DMS79 (cell line): ENCODE results near the gene ASH1L.
"Not testable (repeated sequence)": the region's sequence is repeated elsewhere in the genome, so short reads cannot be mapped to it uniquely, and the experiment has no call there.

Source experiments
- DNase-seq: peaks from one replicate; lab custom pipeline; 2025; lab: John Stamatoyannopoulos, UW

The ASH1L gene

DNA sequence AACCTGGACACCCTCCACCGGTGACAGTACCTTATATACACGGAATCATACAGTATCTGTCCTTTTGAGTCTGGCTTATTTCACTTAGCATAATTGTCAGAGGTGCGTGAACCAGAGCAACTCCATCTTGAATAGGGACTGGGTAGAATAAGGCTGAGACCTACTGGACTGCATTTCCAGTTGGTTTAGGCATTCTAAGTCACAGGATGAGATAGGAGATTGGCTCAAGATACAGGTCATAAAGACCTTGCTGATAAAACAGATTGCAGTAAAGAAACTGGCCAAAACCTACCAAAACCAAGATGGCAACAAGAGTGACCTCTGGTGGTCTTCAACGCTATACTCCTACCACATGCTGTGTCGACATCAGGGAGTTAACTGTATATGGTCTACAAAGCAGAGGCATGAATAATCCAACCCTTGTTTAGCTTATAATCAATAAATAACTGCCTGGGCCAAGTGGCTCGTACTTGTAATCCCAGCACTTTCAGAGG, 255.3 kb downstream of the ASH1L start:
- no peak for DNase-seq

DNA sequence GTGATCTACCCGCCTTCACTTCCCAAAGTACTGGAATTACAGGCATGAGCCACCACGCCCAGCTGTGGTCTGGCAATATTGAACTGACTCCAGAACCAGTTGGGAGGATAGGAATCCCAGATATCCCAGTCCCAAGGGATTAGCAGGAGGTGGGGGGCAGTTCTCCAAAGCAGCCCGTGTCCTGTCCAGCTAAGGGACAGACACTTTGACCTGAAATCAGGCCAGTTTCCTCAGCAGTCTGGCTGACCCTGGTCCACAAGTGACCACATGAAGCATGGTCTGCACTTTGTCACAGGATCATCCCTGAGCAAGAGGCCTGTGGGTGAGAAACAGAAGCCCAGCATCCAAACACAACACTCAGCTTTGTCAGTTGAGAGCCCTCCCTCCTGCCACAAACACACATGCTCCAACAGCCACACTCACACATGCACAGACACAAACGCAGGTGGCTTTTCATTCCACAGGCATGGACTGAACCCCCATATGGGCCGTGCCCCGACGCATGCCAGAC, 256.7 kb downstream of the ASH1L start:
- no peak for DNase-seq

DNA sequence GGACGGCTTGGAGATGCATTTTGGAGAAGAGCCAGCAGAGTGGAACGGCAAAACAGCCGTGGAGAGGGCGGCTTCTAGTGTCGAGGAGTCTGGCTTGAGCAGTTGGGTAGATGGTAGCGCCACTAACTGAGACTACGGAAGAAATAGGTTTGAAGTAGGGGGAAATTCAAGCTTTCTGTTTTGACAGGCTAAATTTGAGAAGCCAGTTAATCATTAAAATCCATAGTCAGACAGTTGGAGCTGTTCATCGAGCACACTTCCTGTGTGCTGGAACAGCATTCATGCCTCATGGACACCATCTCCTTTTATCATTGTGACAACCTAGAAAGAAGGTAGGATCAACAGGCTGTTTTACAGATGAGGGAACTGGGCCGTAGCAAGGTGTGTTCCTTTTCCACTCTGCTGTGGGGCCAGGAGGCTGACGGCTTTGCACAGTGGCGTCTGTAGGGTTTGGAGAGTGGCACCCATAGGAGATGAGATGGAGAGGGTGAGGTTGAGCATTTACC, 258.0 kb downstream of the ASH1L start:
- DNase-seq, result no peak

DNA sequence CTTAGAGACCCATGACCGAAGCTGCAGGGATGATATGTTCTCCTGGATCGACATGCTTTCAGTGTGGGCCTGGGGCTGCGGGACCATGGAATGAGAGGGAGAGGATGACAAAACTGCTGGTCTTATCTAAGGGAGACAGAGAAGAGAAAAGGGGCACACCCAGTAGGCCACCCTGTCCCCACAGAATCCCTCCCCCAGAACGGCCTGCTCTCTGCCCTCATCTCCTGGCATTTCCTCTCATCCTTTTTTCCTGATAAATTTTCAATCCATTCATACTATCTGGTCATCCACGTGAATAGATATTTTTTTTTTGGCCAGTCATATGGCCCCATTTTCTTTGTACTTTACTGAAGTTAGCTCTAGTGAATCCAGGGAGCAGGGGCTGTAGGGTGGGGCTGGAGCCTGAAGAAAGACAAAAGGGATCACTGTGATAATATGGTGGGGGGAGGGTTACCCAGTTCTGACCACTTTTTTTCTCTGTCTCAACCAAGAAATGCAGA, 261.2 kb downstream of the ASH1L start, which contains the start of gene PKLR:
Gene PKLR (minus strand): TSS at position 97 of the 500 bp plus-strand sequence. CDS start 43 bp downstream, at position 54.
- no peak for DNase-seq

DNA sequence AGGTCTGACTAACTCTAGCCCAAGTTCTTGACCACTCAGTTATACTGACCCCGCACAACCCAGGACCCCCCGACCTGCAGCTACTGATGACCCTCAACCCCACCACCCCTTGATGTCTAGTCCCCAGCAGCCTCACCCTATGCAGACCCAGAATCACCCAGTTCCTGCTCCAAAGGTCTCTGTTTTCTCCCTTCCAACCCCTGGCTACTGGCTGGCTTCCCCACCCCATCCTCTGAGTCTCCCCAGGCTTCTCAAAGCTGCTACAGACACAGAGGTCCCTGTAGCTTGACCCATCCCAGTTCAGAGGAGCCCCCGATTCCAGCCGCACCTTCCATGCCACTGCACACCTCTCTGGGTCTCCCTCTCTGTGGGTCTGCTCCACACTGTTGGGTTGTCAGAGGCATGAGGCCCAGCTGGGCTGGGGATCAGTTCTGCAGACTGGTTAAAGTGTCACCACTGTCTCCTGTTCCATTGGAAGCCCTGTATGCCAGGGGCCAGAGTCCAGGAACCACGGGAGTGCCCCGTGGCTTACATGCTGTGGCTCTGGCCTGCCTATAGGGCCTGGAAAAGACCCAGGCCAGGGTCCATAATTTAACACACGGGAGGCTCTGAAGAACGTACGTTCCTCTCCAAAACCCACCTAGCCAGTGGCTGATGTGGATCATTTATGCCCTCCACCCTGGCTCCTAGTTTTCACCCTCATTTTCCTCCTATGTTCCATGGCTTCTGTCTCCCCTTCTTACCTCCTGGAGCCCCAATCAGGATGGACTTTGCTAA, 261.9 kb downstream of the ASH1L start:
- DNase-seq, result no peak

DNA sequence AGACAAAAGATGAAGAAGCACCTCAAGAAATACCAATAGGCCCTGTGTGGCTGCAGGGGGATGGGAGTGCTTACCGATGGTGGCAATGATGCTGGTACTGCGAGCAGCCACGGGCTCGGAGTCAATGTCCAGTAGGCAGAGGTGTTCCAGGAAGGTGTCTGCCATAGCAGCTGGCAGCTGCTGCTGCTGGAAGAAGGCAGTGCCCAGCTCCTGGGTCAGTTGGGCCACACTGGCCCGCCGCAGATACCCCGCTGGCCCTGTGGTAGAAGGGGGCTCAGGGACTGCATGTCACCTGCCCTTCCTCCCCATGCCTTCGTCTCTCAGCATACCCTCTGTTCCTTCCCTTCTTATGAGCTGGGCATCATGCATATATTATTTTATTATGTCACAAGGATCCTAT, 262.6 kb downstream of the ASH1L start:
- DNase-seq, result no peak

DNA sequence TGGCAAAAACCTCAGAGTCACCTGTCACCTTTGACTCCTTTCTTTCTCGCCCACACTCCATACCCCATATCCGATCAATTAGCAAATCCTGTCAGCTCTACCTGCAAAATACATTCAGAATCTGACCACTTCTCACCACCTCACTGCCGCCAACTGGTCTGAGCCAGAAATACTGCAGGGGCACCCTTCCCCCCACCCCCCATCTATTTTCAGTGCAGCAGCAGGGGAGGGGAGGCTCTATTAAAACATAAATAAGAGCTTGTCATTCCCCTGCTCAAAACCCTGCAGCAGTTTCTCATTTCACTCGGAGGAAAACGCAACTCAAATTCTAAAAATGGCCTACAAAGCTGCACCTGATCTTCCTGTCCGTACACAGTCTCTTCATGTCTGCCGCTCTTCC, 265.2 kb downstream of the ASH1L start:
- no peak for DNase-seq

DNA sequence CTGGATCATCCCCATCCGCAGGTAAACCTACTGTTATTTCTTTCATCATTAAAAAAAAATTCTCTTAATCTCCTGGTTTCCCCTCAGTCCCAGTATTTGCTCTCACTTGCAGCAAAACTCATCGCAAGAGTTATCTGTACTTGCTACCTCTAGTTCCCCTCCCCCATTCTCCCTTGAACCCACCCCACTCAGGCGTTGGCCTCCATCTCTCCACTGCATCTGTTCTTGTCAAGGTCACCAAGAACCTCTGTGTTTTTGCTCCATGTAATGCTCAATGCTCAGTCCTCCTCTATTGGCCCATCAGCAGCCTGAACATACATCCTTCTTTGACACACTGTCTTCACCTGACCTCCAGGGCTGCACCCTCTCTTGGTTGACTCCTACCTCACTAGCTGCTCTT, 265.9 kb downstream of the ASH1L start:
- DNase-seq, result no peak

DNA sequence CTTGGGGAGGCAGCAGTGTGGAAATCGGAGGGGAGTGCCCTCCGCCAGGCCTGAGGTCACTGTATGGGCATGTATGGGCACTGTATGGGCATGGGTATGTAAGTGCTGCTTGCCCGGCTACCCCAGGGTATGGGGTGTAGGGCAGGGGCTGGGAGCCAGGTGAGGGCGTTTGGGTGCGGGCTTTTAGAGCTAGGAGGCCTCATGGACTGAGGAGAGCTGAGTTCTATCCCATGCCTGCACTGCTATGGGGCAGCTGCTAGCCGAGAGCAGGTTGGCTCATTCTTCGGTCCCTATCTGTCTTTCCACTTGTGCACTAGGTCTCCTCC, 266.7 kb downstream of the ASH1L start:
- no peak for DNase-seq

DNA sequence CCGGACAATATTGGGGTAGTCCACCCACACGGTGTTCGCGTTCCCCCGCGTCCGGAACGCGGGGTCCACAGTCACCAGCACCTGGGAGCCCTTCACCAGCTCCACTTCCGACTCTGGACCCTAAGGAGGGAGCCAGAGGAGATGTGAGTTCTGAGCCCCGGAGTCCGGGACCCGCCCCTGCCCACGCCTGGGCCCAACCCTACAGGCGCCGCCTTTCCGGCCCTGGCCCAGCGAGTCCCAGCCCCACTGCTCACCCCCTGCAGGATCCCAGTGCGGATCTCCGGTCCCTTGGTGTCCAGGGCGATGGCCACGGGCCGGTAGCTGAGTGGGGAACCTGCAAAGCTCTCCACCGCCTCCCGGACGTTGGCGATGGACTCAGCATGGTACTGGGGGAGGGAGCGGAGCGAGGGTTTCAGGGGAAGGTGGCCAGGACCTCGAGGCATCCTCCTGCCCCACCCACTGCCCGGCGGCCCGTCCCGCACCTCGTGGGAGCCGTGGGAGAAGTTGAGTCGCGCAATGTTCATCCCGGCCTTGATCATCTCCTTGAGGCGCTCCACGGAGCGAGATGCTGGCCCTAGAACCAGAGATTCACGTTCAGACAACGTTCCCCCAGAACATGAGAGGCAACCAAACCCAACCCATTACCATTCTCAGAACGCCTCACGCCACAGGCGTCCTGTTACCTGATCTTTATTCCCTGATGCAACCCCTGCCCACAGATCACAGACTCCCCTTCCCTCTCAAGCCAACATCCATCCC, 267.2 kb downstream of the ASH1L start:
- DNase-seq, result no peak

DNA sequence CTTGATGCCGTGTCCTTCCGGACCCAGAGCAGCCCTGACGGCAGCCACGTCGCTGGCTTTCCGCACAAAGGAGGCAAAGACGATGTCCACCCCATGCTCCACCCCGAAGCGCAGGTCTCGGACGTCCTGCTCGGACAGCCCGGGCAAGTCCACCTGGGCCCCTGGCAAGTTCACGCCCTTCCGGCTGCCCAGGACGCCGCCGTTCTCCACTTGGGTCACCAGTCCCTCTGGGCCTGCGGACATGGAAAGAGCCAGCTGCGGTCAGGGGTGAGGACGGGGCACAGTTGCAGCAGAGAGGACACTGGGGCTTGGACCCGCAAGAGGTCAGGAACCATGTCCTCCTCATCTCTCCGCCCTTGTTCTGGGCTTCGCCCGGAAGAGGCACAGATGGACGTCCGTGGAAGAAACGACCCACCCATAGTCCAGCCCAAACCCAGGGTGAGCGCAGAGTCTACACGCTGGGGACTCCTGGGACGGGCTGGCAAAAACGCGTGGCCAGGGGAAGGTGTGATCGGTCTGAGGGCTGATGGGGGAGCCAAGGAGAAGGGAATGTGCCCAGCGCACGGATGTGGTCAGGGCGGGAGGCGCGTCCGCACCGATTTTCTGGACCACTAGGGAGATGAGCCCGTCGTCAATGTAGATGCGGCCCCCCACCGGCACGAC, 268.0 kb downstream of the ASH1L start:
- DNase-seq, result no peak

DNA sequence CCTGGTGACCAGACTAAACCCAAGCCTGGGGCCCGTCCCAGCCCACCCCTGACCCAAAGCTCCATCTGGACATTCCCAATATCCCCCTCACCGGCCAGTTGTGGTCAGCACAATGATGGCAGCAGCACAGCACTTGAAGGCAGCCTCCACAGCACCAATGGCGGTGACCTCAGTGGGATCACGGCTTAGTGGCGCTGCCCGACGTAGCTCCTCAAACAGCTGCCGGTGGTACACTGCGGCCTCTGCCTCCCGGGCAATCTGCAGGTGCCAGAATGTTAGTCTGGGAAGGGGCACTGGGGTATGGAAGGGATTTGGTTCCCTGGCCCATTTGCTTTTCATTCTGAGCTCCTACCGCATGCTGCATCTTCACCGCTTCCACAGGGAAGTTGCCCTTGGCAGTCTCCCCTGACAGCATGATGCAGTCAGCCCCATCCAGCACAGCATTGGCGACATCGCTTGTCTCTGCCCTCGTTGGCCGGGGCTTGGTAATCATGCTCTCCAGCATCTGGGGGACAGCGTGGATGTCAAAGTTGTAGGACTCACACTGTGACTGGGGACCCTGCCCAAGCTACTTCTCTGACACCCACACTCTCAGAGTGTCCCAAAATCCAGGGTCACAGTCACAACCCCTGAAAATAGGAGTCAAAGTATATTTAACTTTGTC, 269.4 kb downstream of the ASH1L start:
- DNase-seq, result no peak

DNA sequence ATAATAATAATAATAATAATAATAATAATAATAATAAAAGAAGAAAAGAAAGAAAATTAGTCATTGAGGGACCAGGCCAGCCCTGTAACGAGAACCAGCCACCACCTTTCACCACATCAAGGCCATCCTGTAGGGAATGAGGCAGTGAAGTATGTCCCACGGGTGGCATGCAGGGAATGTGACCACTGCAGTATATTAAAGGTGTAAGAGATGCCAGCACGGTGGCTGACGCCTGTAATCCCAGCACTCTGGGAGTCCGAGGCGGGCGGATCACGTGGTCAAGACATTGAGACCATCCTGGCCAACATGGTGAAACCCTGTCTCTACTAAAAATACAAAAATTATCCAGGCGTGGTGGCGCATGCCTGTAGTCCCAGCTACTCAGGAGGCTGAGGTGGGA, 271.6 kb downstream of the ASH1L start:
- not testable (repeated sequence) for DNase-seq

DNA sequence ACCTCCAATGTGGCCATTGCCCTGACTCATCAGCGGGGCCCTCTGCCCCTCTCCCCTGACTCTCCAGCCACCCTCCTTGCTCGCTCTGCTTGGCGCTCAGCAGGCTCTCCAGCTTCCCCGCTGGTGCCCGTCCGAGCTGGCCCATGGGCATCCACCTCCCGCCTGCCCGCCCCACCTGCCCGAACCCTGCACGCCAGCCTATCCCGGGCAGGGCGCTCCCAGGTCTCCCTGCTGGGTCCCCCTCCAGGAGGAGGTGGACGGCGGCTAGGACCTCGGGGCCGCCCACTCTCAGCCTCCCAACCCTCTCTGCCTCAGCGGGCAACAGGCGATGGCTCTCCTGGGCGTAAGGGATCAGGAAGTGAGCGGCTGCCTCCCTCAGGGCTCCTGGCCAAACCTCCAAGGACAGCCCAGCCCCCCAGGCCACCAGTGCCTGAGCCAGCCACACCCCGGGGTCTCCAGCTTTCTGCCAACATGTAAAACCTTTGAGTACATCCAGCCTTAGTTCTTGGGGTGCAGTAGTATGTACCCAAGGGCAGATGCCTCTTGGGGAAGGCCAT, 274.5 kb downstream of the ASH1L start:
- no peak for DNase-seq

DNA sequence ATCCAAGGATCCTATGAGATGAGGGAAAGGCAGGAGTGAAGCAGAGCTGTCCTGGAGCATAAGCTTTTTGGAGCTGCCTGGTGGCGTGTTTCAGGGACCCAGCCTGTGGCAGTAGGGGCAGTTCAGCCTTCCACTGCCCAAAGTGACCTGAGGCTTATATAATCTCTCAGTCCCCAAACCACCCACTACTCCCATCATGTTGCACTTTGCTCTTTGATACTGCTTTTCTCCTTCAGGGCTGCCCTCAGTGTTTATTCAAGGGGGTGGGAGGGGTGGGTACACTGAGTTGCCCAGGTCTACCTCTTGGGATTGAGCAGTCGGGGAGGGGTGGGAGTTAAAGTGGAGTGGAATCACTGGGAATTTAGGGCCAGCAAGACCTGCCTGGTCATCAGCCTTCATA, 276.1 kb downstream of the ASH1L start:
- no peak for DNase-seq

DNA sequence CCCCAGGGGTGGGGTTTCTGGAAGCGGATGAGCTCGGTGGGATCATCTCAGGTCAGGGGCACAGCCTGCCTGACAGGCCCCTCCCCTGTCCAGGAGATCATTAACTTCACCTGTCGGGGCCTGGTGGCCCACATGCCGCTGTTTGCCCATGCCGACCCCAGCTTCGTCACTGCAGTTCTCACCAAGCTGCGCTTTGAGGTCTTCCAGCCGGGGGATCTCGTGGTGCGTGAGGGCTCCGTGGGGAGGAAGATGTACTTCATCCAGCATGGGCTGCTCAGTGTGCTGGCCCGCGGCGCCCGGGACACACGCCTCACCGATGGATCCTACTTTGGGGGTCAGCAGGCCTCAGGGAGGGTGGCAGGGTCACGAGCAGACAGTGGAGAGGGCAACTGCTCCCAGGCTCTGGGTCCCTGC, 277.0 kb downstream of the ASH1L start:
- DNase-seq, result no peak
